ENCODE measurements around the gene TPRX2.

DNA sequence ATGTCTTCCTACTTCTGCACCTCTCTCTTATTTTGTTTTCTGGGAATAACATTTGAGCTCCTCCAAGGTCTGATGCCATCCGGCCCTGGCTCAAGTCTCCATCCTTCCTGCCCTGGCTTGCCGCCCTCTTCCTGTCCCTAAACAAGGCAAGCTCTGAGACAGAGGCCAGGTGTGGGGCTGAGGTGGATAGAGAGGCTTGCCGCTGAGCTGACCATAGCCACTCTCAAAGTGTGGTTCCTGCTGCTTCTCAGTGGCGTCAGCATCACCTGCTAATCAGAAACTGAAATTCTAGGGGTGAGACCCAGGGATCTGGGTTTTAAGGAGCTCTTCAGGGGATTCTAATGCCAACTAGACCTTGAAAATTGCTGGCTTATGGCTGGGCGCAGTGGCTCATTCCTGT lies 6.0 kb upstream of the TPRX2 start:
- TF ChIP-seq, protein P1, sequence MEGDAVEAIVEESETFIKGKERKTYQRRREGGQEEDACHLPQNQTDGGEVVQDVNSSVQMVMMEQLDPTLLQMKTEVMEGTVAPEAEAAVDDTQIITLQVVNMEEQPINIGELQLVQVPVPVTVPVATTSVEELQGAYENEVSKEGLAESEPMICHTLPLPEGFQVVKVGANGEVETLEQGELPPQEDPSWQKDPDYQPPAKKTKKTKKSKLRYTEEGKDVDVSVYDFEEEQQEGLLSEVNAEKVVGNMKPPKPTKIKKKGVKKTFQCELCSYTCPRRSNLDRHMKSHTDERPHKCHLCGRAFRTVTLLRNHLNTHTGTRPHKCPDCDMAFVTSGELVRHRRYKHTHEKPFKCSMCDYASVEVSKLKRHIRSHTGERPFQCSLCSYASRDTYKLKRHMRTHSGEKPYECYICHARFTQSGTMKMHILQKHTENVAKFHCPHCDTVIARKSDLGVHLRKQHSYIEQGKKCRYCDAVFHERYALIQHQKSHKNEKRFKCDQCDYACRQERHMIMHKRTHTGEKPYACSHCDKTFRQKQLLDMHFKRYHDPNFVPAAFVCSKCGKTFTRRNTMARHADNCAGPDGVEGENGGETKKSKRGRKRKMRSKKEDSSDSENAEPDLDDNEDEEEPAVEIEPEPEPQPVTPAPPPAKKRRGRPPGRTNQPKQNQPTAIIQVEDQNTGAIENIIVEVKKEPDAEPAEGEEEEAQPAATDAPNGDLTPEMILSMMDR (IDR thresholded peaks at IDR 0.05), result no peak
- TF ChIP-seq, protein P2, sequence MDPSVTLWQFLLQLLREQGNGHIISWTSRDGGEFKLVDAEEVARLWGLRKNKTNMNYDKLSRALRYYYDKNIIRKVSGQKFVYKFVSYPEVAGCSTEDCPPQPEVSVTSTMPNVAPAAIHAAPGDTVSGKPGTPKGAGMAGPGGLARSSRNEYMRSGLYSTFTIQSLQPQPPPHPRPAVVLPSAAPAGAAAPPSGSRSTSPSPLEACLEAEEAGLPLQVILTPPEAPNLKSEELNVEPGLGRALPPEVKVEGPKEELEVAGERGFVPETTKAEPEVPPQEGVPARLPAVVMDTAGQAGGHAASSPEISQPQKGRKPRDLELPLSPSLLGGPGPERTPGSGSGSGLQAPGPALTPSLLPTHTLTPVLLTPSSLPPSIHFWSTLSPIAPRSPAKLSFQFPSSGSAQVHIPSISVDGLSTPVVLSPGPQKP (IDR thresholded peaks at IDR 0.05; ENCODE audit: low read depth, low read length), result no peak
- TF ChIP-seq MAFK (IDR thresholded peaks at IDR 0.05; ENCODE audit: partially characterized antibody) (no peak), EP300 (IDR thresholded peaks at IDR 0.05) (no peak), BHLHE40 (IDR thresholded peaks at IDR 0.05; ENCODE audit: low read depth, low read length) (no peak)
- TF ChIP-seq, protein P3, sequence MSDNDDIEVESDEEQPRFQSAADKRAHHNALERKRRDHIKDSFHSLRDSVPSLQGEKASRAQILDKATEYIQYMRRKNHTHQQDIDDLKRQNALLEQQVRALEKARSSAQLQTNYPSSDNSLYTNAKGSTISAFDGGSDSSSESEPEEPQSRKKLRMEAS (IDR thresholded peaks at IDR 0.05), result no peak
